Measurements from ENCODE around the gene ID4.

Gene ID4

DNA sequence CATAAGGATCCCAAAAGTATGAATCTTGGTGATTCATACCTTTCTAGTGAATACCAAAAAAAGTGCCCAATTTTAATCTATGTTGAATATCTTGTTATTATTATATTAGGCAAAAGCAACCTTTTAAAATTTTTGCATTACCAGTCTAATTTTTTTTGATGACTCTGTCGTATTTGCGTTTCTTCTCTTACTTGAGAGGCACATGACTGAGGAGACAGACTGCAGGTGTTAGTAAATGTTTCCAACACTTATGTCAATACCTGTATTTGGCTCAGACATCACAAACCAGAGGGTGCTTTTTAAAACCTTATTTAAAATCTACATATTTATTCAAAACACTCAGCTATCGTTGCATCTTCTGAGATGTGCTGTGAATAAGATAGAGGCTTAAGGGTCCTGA lies 27.1 kb downstream of the ID4 start:
- TF ChIP-seq ZBTB7A (IDR thresholded peaks at IDR 0.05; ENCODE audit: low read depth) = no peak
- no peak for TF ChIP-seq FOXM1 (IDR thresholded peaks at IDR 0.05; ENCODE audit: borderline replicate concordance, low read depth)
- TF ChIP-seq, protein P1, sequence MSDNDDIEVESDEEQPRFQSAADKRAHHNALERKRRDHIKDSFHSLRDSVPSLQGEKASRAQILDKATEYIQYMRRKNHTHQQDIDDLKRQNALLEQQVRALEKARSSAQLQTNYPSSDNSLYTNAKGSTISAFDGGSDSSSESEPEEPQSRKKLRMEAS (IDR thresholded peaks at IDR 0.05) = no peak
- no peak for TF ChIP-seq RAD21 (IDR thresholded peaks at IDR 0.05; ENCODE audit: low read depth)
- no peak for TF ChIP-seq YY1 (IDR thresholded peaks at IDR 0.05; ENCODE audit: low read depth)
- TF ChIP-seq EGR1 (IDR thresholded peaks at IDR 0.05) = no peak
- TF ChIP-seq, protein P2, sequence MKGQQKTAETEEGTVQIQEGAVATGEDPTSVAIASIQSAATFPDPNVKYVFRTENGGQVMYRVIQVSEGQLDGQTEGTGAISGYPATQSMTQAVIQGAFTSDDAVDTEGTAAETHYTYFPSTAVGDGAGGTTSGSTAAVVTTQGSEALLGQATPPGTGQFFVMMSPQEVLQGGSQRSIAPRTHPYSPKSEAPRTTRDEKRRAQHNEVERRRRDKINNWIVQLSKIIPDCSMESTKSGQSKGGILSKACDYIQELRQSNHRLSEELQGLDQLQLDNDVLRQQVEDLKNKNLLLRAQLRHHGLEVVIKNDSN (IDR thresholded peaks at IDR 0.05) = no peak
- no peak for TF ChIP-seq EP300 (IDR thresholded peaks at IDR 0.05; ENCODE audit: borderline replicate concordance)
- TF ChIP-seq, protein P3, sequence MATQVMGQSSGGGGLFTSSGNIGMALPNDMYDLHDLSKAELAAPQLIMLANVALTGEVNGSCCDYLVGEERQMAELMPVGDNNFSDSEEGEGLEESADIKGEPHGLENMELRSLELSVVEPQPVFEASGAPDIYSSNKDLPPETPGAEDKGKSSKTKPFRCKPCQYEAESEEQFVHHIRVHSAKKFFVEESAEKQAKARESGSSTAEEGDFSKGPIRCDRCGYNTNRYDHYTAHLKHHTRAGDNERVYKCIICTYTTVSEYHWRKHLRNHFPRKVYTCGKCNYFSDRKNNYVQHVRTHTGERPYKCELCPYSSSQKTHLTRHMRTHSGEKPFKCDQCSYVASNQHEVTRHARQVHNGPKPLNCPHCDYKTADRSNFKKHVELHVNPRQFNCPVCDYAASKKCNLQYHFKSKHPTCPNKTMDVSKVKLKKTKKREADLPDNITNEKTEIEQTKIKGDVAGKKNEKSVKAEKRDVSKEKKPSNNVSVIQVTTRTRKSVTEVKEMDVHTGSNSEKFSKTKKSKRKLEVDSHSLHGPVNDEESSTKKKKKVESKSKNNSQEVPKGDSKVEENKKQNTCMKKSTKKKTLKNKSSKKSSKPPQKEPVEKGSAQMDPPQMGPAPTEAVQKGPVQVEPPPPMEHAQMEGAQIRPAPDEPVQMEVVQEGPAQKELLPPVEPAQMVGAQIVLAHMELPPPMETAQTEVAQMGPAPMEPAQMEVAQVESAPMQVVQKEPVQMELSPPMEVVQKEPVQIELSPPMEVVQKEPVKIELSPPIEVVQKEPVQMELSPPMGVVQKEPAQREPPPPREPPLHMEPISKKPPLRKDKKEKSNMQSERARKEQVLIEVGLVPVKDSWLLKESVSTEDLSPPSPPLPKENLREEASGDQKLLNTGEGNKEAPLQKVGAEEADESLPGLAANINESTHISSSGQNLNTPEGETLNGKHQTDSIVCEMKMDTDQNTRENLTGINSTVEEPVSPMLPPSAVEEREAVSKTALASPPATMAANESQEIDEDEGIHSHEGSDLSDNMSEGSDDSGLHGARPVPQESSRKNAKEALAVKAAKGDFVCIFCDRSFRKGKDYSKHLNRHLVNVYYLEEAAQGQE (IDR thresholded peaks at IDR 0.05; ENCODE audit: low read depth) = no peak

DNA sequence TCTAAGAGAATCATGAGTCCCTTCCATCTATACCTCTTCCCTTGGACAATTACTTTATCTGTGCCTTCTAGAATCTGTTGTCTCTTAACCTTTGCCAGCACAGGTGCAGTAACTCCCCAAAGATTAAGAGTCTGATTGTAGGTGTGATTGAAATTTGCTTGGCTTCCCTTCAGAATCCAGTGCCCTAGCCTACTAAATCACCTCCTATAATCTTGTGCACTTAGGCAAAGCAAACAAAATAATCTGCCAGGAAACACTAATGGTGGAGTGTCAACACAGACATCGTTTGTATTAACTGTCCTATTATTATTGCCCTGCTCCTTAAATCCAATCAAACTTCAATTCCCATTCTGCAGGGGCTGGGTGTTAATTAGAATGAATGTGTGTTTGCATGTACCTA lies 28.0 kb downstream of the ID4 start:
- TF ChIP-seq, protein P2 (IDR thresholded peaks at IDR 0.05) = no peak
- TF ChIP-seq YY1 (IDR thresholded peaks at IDR 0.05; ENCODE audit: low read depth) (no peak), TEAD4 (IDR thresholded peaks at IDR 0.05) (no peak), TCF12 (IDR thresholded peaks at IDR 0.05; ENCODE audit: low read depth) (no peak), CEBPB (IDR thresholded peaks at IDR 0.05) (no peak), RAD21 (IDR thresholded peaks at IDR 0.05; ENCODE audit: low read depth) (no peak)

DNA sequence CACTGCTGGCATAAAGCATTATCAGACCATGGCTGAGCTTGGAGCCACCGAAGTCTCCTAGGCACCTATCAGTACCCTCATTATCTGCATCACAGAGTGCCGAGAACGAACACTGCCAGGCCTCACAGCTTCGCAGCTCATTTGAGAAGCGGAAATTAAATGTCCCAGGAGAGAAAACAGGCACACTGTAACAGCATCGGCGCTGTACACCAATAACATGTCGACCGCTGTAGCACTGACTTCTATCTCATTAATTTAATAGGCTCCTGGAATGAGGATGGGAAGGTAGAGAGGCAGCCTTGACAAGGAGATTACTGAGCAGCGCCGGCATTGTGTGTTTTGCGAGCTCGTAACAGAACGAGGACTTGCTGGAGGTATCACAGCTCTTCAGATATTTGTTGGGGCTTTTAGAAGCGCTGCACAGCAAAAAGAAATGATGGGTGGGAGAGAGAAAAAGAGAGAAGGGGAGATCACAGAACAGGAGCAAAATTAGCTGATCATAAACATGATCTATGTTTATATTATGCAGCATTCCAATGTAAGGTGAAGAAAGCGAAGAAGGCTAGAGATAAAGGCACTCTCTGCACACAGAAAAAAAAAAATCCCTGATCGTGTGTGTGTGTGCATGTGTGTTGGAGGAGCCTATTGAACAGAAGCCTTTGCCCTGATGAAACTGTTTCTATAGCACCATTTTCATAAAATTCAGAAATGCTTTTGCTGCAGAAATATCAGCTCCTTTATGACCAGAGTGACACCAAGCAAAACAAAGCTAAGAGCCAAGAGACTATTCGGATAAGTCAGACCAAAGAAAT lies 29.2 kb downstream of the ID4 start:
- TF ChIP-seq, protein P3 (IDR thresholded peaks at IDR 0.05; ENCODE audit: low read depth) = no peak
- no peak for TF ChIP-seq TAF1 (IDR thresholded peaks at IDR 0.05; ENCODE audit: low read depth)
- no peak for TF ChIP-seq FOXM1 (IDR thresholded peaks at IDR 0.05; ENCODE audit: borderline replicate concordance, low read depth)
- no peak for TF ChIP-seq NFIC (IDR thresholded peaks at IDR 0.05)
- TF ChIP-seq RAD21 (IDR thresholded peaks at IDR 0.05; ENCODE audit: low read depth) = no peak
- no peak for TF ChIP-seq TCF12 (IDR thresholded peaks at IDR 0.05; ENCODE audit: low read depth)
- TF ChIP-seq, protein P2 (IDR thresholded peaks at IDR 0.05) = no peak
- TF ChIP-seq EP300 (IDR thresholded peaks at IDR 0.05; ENCODE audit: borderline replicate concordance) = no peak
- TF ChIP-seq ZBTB7A (IDR thresholded peaks at IDR 0.05; ENCODE audit: low read depth) = no peak
- TF ChIP-seq CREB1 (IDR thresholded peaks at IDR 0.05; ENCODE audit: low read depth) = no peak
- TF ChIP-seq YY1 (IDR thresholded peaks at IDR 0.05; ENCODE audit: low read depth) = no peak
- no peak for TF ChIP-seq EGR1 (IDR thresholded peaks at IDR 0.05)

DNA sequence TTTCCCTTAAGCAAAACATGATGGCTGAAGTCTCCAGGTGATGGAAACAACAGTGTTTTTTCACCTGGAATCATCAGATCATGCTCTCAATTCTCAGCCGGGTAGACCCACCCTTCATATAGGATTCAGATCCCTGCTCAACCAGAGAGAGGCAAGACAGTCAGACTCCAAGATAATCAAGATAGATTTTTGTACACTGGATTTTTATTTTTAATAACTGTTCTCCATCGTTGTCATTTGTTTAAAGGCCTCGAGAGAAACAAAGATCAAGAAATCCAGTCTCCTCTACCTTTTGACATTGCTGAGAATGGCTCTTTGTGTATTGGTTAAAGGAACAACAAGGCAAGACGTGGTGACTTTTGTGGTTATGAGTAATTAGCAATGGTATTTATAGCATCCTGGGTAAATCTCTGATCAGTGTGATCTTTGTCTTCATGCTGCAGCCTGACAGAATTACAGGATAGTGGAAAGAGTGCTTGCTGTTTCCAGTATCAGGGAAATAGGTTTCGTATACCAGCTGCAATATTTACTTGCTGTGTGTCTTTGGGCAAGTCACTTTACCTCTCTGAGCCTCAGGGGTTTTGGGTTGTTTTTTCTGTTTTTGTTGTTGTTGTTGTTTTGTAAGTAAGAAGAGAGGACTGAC lies 29.9 kb downstream of the ID4 start:
- no peak for TF ChIP-seq RAD21 (IDR thresholded peaks at IDR 0.05; ENCODE audit: low read depth)
- TF ChIP-seq, protein P2 (IDR thresholded peaks at IDR 0.05) = no peak
- no peak for TF ChIP-seq ZBTB7A (IDR thresholded peaks at IDR 0.05; ENCODE audit: low read depth)
- TF ChIP-seq, protein P1 (IDR thresholded peaks at IDR 0.05) = no peak
- TF ChIP-seq CREB1 (IDR thresholded peaks at IDR 0.05; ENCODE audit: low read depth) = no peak
- TF ChIP-seq YY1 (IDR thresholded peaks at IDR 0.05; ENCODE audit: low read depth) = no peak
- TF ChIP-seq, protein P3 (IDR thresholded peaks at IDR 0.05; ENCODE audit: low read depth) = no peak
- no peak for TF ChIP-seq NFIC (IDR thresholded peaks at IDR 0.05)
- TF ChIP-seq TCF12 (IDR thresholded peaks at IDR 0.05; ENCODE audit: low read depth) = no peak
- TF ChIP-seq FOXM1 (IDR thresholded peaks at IDR 0.05; ENCODE audit: borderline replicate concordance, low read depth) = no peak
- TF ChIP-seq TAF1 (IDR thresholded peaks at IDR 0.05; ENCODE audit: low read depth) = no peak

Data from Ishikawa (cell line).